Measurements from ENCODE around the gene GPR119.
"Not testable (repeated sequence)": the region's sequence is repeated elsewhere in the genome, so short reads cannot be mapped to it uniquely, and the experiment has no call there.

GPR119 gene

GRCh38 chrX:130339408-130340222 is 45.9 kb downstream of the GPR119 start, which contains the start of gene SLC25A14:
Gene SLC25A14 (plus strand): TSS chrX:130339919. CDS start chrX:130340279, 360 bp downstream.
- peak; percentile 47 for DNase-seq (ENCODE audit: low read depth)

DNA sequence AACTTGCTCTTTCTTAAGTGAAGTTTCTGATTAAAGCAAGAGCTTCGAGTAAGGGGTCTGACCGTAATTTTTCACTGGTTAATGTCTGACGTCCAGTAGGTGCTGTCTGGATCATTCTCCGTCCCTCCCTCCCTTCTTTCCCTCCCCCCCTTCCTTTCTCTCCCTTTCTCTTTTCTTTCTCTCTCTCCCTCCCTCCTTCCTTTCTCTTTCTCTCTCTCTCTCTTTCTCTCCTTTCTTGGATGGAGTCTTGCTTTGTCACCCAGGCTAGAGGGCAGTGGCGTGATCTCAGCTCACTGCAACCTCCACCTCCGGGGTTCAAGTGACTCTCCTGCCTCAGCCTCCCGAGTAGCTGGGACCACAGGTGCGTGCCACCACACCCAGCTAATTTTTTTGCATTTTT is 46.6 kb downstream of the GPR119 start:
- DNase-seq (ENCODE audit: low read depth), result not testable (repeated sequence)

GRCh38 chrX:130336531-130336930 is 48.9 kb downstream of the GPR119 start:
- DNase-seq (ENCODE audit: low read depth), result no peak

Data from fibroblast of the conjunctiva (primary cell).